NCI-H345 (cell line): ENCODE data around the gene ZNF546.
"Not testable (repeated sequence)": the region's sequence is repeated elsewhere in the genome, so short reads cannot be mapped to it uniquely, and the experiment has no call there.

Experiments
- DNase-seq: peaks from one replicate; lab custom pipeline; 2025; lab: John Stamatoyannopoulos, UW

ZNF546 gene

DNA sequence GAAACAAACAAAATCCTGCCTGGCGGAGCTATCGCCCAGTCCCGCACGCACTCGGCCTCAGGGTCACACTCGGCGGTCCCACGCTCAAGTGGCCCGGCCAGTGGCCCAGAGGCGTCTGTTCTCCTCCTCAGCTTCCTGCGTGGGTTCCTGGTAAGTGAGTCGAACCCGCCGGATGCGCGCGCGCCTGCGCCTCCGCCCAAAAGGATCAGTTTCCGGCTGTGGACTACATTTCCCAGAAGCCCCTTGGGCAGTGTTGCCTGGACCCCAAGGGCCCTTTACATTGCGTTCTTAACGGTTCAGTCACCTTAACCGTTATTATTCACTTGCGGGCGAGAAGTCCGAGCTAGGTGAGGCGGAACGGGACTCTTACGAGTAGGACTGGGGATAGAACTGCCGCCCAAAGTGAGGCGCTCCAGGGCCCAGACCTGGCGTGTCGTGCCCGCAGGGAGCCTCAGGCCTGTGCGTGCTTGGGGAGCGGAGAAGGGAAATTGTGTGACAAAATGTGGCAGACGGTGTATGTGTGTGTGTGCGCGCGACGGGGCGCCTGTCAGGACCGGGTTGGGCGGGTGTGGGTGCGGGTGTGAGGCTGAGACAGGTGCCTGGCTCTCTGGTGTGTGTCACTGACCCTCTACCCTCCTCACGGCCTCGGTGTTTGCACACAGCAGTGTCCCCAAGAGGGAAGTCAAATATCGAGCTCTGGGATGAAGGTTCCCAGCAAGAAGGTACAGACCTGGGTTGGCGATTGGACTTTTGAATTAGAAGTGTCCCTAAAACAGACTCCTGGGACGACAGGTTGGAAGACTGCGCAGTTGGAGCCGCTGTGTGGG lies at the start of gene ZNF546:
TSS of gene ZNF546 (plus strand) at position 250 of the 827 bp plus-strand sequence. CDS start 1,267 bp downstream, outside the sequence.
- peak; percentile 96 for DNase-seq

DNA sequence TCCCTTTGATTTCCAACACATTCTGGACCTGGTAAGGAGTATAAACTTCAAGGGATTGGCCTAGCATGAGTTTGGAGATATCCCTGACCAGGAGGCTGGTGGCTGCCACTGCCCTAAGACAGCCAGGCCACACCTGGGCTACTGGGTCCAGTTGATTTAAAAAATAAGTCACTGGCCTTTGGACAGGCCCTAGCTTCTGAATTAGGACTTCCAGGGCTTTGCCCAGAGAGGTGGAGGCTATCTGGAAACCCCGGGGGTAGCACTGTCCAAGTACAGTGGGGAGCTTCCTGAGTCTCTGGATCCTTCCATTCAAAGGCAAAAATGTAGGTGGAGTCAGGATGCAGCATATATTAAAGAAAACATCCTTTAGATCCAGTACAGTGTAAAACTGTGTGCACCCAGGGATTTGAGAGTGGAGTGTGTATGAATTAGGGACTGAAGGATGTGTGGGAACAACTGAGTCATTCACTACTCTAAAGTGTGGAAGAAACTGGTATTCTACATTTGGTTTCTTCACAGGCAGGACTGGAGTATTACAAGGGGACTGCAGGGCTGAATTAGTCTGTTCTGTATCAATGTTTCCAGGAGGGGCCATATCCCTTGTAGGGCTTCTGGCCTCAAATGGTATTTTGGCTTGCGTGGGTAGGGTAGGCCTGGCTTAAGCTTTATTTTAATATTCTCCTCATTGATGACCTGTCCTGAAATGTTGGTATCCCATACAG lies 47.7 kb upstream of the ZNF546 start:
- no peak for DNase-seq

DNA sequence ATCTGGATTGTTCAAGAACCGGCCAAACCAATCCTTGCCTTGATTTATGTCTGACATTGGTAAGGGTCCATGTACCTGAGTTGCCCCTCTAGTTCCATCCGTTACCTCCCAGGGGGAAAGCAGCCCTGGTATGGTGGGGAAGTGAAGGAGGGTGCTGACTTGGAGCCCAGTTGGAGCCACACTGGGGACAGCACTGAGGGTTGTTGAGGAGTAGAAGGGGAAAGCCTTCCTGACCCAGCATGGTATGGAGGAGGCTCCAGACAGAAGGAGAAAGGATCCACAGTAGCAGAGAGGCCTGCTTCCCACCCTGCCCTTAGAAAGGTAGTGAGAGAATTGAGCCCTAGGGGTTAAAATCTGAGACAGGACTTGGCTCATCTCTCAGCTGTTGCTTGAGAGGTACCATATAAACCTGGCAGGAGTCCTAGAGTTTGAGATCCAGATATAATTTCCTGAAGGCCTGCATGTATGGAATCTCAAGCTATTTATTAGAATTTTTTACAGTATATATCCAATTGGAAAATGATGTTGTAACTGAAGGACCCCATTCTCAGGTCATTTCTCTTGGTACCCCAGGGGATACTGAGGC lies 45.7 kb upstream of the ZNF546 start:
- DNase-seq: no peak

DNA sequence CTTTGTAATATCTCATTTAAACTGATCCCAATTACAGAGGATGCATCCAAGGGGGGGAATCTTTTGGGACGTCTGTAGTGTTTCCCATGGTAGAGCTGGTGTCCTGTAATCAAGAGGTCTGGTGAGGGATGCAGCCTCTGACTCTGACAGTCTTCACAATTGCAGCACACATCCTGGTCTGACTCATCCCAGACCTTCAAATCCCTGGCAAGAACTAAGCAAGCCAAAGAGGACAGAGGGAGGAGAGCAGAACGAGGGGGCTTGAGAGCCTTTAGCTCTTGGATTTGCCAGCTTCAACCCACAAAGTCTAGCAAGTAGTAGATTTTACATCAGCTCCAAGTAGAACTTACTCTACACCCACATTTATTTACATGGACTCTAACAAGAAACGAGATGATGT lies 45.2 kb upstream of the ZNF546 start:
- DNase-seq: no peak

DNA sequence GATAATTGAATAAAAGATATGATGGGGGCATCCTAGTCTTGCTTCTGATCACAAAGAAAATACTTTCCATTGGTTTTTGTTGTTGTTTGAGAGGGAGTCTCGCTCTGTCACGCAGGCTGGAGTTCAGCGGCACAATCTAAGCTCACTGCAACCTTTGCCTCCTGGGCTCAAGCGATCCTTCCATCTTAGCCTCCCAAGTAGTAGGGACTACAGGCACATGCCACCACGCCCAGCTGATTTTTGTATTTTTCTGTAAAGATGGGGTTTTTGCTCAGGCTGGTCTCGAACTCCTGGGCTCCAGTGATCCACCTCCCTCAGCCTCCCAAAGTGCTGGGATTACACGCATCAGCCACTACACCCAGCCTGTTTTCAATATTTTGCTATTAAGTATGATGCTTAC lies 42.9 kb upstream of the ZNF546 start:
- DNase-seq: no peak

DNA sequence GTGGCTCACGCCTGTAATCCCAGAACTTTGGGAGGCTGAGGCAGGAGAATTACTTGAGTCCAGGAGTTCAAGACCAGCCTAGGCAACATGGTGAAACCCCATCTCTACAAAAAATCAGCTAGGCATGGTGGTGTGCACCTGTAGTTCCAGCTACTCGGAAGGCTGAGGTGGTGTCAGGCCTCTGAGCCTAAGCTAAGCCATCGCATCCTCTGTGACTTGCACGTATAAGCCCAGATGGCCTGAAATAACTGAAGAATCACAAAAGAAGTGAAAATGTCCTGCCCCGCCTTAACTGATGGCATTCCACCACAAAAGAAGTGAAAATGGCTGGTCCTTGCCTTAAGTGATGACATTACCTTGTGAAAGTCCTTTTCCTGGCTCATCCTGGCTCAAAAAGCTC lies 39.0 kb upstream of the ZNF546 start:
- not testable (repeated sequence) for DNase-seq

DNA sequence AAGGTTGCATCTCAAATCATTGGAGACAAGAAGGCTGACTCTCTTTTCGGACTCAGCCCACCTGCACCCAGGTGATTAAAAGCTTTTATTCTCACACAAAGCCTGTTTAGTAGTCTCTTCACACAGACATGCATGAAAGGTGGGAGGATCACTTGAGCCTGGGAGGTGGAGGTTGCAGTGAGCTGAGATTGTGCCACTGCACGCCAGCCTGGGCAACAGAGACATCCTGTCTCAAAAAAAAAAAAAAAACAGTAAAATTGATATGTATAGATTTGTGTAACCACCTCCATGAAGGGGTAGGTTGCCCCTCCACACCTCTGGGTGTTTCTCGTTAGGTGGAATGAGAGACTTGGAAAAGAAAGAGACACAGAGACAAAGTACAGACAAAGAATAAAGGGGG lies 37.9 kb upstream of the ZNF546 start:
- DNase-seq: not testable (repeated sequence)

DNA sequence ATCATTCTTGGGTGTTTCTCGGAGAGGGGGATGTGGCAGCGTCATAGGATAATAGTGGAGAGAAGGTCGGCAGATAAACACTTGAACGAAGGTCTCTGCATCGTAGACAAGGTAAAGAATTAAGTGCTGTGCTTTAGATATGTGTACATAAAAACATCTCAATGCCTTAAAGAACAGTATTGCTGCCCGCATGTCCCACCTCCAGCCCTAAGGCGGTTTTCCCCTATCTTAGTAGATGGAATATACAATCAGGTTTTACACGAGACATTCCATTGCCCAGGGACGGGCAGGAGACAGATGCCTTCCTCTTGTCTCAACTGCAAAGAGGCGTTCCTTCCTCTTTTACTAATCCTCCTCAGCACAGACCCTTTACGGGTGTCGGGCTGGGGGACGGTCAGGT lies 37.5 kb upstream of the ZNF546 start:
- DNase-seq: not testable (repeated sequence)

DNA sequence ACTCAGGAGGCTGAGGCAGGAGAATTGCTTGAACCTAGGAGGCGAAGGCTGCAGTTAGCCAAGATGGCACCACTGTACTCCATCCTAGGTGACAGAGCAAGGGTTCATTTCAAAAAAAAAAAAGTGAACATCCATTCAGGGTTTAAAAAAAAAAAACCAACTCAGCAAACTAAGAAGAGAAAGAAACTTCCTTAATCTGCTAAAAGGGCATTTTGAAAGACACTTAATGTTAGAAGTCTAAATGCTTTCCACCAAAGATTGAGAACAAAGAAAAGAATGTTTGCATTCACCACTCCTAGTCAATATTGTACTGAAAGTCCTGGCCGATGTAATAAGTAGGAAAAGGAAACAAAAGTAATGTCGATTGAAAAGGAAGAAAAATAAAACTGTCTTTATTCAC lies 33.0 kb upstream of the ZNF546 start:
- DNase-seq: no peak

DNA sequence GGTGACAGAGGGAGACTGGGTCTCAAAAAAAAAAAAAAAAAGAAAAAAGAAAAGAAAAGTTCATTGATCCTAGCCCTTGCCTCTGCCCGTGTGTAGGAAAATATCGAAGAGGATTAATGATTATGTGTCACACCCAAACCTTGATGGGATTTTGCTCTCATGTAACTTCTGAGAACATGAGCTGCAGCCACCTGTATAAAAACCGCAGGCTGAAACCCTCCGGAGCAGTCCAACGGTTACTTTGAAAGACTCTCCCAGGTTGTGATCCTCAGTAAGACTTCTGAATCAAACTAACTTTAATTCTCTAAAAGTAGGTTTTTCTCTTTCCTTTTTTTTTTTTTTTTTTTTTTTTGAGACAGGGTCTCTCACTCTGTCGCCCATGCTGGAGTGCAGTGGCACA lies 30.2 kb upstream of the ZNF546 start:
- DNase-seq: no peak

DNA sequence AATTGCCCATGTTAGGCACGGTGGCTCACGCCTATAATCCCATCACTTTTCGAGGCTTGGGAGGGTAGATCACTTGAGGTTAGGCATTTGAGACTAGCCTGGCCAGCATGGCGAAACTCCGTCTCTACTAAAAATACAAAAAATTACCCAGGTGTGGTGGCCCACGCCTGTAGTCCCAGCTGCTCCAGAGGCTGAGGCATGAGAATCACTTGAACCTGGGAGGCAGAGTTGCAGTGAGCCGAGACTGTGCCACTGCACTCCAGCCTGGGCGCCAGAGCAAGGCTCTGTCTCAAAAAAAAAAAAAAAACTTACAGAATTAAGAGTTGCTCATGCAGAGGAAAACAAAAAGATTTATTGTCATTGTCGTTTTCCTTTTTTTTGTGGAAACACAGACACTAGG lies 29.3 kb upstream of the ZNF546 start:
- DNase-seq: no peak

DNA sequence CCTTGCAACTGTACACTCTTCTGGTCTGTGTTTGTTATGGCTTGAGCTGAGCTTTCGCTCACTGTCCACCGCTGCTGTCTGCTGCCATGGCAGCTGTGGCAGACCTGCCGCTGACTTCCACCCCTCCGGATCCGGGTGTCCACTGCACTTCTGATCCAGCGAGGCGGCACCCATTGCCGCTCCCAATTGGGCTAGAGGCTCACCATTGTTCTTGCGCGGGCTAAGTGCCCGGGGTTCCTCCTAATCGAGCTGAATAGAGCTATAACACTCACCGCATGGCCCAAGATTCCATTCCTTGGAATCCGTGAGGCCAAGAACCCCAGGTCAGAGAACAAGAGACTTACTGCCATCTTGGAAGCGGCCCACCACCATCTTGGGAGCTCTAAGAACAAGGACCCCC lies 28.1 kb upstream of the ZNF546 start:
- DNase-seq: no peak

DNA sequence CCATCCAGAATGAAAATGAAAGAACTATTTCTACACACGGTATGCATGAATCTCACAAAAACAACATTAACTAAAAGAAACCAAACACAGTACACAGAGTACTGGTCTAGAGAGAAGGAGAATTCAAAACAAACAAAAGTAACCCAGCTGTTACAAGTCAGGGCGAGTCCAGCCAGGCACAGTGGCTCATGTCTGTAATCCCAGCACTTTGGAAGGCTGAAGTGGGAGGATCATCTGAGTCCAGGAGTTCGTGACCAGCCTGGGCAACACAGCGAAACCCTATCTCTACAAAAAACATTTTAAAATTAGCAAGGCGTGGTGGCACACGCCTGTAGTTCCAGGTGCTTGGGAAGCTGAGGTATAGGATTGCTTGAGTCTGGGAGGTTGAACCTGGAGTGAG lies 27.6 kb upstream of the ZNF546 start:
- no peak for DNase-seq

DNA sequence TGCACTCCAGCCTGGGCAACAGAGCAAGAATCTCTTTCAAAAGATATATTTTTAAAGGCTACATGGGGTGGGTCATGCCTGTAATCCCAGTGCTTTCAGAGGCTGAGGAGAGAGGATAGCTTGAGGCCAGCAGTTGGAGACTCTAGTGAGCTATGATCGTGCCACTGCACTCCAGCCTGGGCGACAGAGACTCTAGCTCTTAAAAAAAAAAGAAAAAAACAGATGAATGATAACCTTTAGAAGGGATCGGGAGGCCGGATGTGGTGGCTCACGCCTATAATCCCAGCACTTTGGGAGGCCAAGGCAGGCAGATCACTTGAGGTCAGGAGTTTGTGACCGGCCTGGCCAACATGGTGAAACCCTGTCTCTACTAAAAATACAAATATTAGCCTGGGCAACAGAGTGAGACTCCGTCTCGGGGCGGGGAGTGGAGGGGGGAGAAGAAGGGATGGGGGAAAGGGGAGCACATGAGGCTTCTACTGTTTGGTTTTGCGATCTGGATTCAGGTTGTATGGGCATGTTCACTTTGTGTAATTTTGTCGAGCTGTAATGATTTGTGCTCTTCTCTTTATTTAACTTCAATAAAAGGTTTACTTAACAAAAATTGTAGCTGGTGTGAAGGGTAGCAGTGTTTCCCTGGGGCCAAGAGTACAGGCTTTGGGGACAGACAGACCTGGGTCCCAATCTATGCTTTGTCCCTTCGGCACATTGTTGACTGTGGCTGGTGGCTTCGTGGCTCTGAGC lies 27.0 kb upstream of the ZNF546 start:
- no peak for DNase-seq

DNA sequence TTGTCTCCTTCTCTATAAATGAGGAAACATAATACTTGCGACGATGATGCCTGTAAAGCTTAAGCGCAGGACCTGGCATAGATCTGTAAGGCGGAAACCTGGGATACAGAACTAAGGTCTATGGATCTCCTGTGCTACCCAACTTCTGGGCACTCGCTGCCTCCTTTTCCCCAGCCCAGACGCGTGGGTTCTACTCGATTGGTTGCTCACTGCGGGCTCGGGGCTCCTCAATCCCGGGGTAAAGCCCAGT lies 26.5 kb upstream of the ZNF546 start:
- no peak for DNase-seq

DNA sequence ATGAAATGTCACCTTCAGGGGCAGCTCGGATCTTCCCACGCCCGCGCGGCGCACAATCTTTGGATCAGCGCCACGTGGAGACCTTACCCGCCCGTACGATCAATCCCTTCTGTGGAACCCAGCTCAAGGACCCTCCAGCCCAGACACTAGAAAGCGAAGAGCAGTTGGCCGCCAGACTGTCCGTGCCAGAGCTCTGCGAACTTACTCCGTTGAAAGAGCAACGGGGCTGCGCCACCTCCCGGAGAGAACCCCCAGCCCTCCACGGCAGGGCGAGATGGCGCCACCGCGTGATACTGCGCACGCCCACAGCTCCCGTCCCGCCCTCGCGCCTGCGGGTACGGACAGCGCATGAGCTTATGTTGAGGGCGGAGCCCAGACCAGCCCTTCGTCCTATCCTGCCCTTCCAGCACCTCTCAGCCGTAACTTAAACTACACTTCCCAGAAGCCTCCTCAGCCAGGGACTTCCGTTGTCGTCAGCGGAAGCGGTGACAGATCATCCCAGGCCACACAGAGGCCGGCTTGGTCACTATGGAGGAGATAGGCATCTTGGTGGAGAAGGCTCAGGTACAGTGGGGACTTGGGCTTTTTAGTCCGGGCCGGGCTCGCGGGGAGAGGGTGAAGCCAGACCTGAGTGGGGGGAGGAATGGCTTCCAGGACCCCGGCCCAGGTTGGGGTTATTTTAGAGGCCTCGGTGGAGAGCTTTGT lies 26.0 kb upstream of the ZNF546 start, which contains the start of gene PSMC4:
TSS of gene PSMC4 (plus strand) at position 491 of the 705 bp plus-strand sequence. CDS start at position 529, 38 bp downstream.
- DNase-seq: peak; percentile 100

DNA sequence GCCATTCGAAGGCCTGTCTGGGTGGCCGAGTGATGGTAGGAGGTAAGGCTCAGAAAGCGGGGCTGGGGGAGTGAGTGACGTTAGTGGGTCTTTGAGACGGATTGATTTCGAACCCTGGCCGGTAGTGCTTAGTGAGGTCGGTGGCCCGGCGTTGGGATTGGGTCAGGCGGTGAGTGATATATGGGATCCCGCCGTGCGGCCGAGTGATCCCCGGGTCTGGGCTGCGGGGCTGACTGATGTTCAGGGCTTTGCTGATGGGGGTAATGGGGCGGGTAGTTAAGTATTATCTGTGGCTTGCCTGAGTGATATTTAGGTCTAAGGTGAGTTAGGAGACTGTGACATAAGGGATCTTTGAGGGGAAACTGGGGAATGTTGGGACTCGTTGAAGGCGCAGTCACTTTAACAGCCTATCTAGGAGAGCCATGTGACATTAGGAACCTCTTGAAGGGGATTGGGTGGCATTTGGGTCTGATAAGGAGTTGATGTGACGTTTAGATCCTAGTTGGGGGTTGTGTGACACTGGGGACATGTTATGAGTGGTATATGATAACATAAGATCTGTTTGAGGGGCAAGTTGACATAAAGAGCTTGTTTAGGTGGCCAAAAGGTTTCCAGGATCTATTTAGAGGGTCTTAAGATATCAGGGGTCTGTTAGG lies 25.4 kb upstream of the ZNF546 start:
- DNase-seq: no peak

DNA sequence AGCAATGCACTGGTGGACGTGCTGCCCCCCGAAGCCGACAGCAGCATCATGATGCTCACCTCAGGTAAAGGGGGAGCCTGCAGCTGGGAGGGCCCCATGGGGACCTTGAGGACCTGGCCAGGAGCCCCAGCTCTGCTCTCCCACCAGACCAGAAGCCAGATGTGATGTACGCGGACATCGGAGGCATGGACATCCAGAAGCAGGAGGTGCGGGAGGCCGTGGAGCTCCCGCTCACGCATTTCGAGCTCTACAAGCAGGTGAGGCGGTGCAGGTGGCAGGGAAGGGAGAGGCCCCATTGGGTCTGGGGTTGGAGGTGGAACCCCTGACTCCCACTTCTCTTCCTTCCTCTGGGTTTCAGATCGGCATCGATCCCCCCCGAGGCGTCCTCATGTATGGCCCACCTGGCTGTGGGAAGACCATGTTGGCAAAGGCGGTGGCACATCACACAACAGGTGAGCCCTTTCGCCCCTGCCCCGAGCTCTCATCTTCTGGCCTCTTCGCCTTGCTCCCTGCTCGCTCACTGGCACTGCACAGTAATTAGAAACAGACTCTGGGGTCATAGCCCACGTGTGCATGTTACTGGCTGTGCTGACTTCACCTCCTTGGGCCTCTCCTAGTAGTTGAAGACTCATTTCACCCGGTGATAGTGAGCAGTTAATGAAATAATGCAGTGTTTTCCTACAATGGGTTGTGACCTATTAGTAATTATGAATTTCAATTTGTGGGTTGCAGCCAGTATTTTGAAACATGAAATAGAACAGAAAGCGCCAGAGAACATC lies 22.3 kb upstream of the ZNF546 start:
- DNase-seq: no peak

DNA sequence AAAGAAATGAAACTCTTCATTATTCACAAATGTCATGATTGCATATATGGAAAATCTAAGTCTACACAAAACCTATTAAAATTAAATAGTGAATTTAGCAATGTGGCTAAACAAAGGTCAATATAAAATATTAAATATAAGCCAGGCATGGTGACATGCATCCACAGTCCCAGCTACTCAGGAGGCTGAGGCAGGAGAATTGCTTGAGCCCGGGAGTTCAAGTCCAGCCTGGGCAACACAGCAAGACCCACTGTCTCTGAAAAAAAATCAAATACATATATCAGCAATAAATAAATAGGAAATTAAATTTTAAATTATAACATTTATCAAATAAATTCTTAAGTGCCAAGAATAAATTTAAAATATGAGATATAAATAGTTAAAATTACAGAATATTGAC lies 14.0 kb upstream of the ZNF546 start:
- DNase-seq: no peak

DNA sequence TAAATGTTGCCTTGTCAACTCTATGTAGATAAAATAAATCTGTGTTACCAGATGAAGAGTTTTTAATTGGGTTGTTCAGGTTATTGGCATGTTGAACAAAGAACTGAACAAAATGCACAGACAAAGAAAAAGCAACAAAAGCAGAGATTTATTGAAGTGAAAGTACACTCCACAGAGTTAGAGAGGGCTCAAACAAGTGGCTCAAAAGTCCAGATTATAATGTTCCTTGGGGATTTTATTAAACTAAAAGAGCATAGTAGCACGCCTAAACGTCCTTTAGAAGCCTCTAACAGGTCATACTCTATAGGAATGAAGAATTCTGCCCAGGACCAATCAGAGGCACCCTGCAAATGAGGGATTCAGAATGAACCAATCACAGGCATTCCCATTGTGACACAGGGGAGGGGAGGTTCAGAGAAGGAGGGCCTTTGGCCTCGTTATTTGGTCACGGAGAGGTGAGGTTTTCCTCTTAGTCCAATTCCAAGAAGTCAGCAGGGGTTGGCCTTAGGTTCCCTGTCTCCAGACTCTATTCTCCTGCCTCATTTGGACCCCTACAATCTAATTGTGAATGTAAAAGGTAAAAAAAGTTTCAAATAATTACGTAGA lies 13.1 kb upstream of the ZNF546 start:
- no peak for DNase-seq
